Measurements from ENCODE around the gene HOMER1. TPM values are rescaled to one million over a fixed set of nuclear protein-coding genes. Genes with fewer than 3 reads are reported as not detected.

The HOMER1 gene
- total RNA-seq: 12.8 and 19.3 TPM in 2 replicates

GRCh38 chr5:79513704-79514390 lies at the start of gene HOMER1:
Gene HOMER1 (minus strand): TSS chr5:79514134. CDS start chr5:79512774, 1,360 bp downstream.

Other genes starting within 250 kb of the HOMER1 start
- gene TENT2, start 98.3 kb upstream of the HOMER1 start, total RNA-seq: 25.7 and 26.2 TPM in 2 replicates
- 1.3 and 3.0 TPM in 2 replicates for gene CMYA5, start 175.7 kb upstream of the HOMER1 start, total RNA-seq